ENCODE results near the gene PTK6. TPM values are rescaled to one million over a fixed set of nuclear protein-coding genes. Genes with fewer than 3 reads are reported as not detected.
A peak's percentile ranks its signal among the peaks of the same experiment; 100 is the strongest.

PTK6 gene
- total and polyA plus RNA-seq, 9 donors = 0.07 to 0.46 (median 0.12) TPM; not detected in 2

- TF ChIP-seq EP300 (IDR thresholded peaks at IDR 0.05) (no peak), CTCF (IDR thresholded peaks at IDR 0.05) (no peak), POLR2A (IDR thresholded peaks at IDR 0.05) (no peak)
- Histone ChIP-seq H3K36me3 (no peaks in the 10 kb centered on the region), H3K4me3 (no peak overlapping the region), H3K9me3 (no peaks in the 10 kb centered on the region), H3K27ac (no peak overlapping the region), H3K27me3 (no peaks in the 10 kb centered on the region), H3K4me1 (ENCODE audit: insufficient read depth) (peaks cover 5% of the 10 kb centered on the region)
- DNase-seq = no peak
- 64 to 74% (median 65%) methylated on average over 7 of the region's 7 CpGs for WGBS, 3 donors
- intact Hi-C loops (cut with DNase I) = no loop called here
These were observed 39.1 kb upstream of the PTK6 start for GRCh38 chr20:63576311-63576710.

- TF ChIP-seq POLR2A (IDR thresholded peaks at IDR 0.05) (no peak), CTCF (IDR thresholded peaks at IDR 0.05) (no peak), EP300 (IDR thresholded peaks at IDR 0.05) (no peak)
- H3K27ac ChIP-seq = no peak overlapping the region
- peak in 1 of 5 donors; percentile 57 for DNase-seq
These were observed 37.9 kb upstream of the PTK6 start for GRCh38 chr20:63574829-63575743.

GRCh38 chr20:63574156-63574828, 37.1 kb upstream of the PTK6 start, which contains the start of gene HELZ2:
HELZ2 (minus strand) TSS chr20:63574239; CDS start chr20:63572385, 1,854 bp downstream.
- Histone ChIP-seq H3K9me3 (no peaks in the 10 kb centered on the region), H3K4me1 (ENCODE audit: insufficient read depth) (peaks cover 5% of the 10 kb centered on the region), H3K36me3 (no peaks in the 10 kb centered on the region), H3K4me3 (peak within 1 kb of the TSS; percentile 83), H3K27me3 (no peaks in the 10 kb centered on the region), H3K27ac (peak within 1 kb of the TSS in 1 of 2 donors; percentile 36)
- TF ChIP-seq CTCF (IDR thresholded peaks at IDR 0.05) (no peak), POLR2A (IDR thresholded peaks at IDR 0.05) (no peak), EP300 (IDR thresholded peaks at IDR 0.05) (no peak)
- intact Hi-C loops (cut with DNase I) = no loop called here
- DNase-seq = peak; percentile 74 to 84 (median 82)
- WGBS, 3 donors = 7 to 17% (median 14%) methylated on average over 17 to 40 of the region's 40 CpGs

More at GRCh38 chr20:63574829-63575743, 37.9 kb upstream of the PTK6 start:
- 62 to 64% (median 63%) methylated on average over 28 of the region's 28 CpGs for WGBS, 3 donors
- no peaks in the 10 kb centered on the region for H3K27me3 ChIP-seq
- intact Hi-C loops (cut with DNase I) = no loop called here
- H3K4me1 ChIP-seq (ENCODE audit: insufficient read depth) = peaks cover 5% of the 10 kb centered on the region
- H3K36me3 ChIP-seq = no peaks in the 10 kb centered on the region
- no peaks in the 10 kb centered on the region for H3K9me3 ChIP-seq
- no peak overlapping the region for H3K4me3 ChIP-seq

GRCh38 chr20:63573647-63574131, 36.5 kb upstream of the PTK6 start:
- Histone ChIP-seq H3K27ac (peak overlapping the region in 1 of 2 donors; percentile 36), H3K4me3 (peak overlapping the region; percentile 83), H3K27me3 (no peaks in the 10 kb centered on the region), H3K9me3 (no peaks in the 10 kb centered on the region), H3K4me1 (ENCODE audit: insufficient read depth) (peaks cover 5% of the 10 kb centered on the region), H3K36me3 (no peaks in the 10 kb centered on the region)
- TF ChIP-seq POLR2A (IDR thresholded peaks at IDR 0.05) (no peak), CTCF (IDR thresholded peaks at IDR 0.05) (no peak), EP300 (IDR thresholded peaks at IDR 0.05) (no peak)
- intact Hi-C loops (cut with DNase I) = no loop called here
- 0 to 2% (median 1%) methylated on average over 8 to 24 of the region's 24 CpGs for WGBS, 3 donors
- no peak for DNase-seq
